ENCODE results near the gene CEP72.

CEP72 gene

GRCh38 chr5:640461-641330 lies 28.6 kb downstream of the CEP72 start:
- no peak for DNase-seq

GRCh38 chr5:641331-641765 lies 29.2 kb downstream of the CEP72 start:
- no peak for DNase-seq

GRCh38 chr5:642481-642880 lies 30.3 kb downstream of the CEP72 start:
- DNase-seq: no peak

GRCh38 chr5:643351-643801 lies 31.2 kb downstream of the CEP72 start:
- peak; percentile 94 for DNase-seq

GRCh38 chr5:643811-644271 lies 31.7 kb downstream of the CEP72 start:
- DNase-seq: peak; percentile 52

- DNase-seq: no peak
These were observed 32.4 kb downstream of the CEP72 start for GRCh38 chr5:644509-644908.

- no peak for DNase-seq
These were observed 32.8 kb downstream of the CEP72 start for GRCh38 chr5:644971-645370.

- no peak for DNase-seq
These were observed 33.3 kb downstream of the CEP72 start for GRCh38 chr5:645421-645820.

- no peak for DNase-seq
These were observed 34.5 kb downstream of the CEP72 start for GRCh38 chr5:646396-647201.

GRCh38 chr5:647311-647710 lies 35.2 kb downstream of the CEP72 start:
- DNase-seq: no peak

- no peak for DNase-seq
These were observed 35.6 kb downstream of the CEP72 start for GRCh38 chr5:647727-648126.

- no peak for DNase-seq
These were observed 39.3 kb downstream of the CEP72 start for GRCh38 chr5:651296-652022.

- DNase-seq: no peak
These were observed 39.9 kb downstream of the CEP72 start for GRCh38 chr5:652023-652515.

GRCh38 chr5:652773-653350 lies 40.7 kb downstream of the CEP72 start:
- DNase-seq: peak; percentile 75

GRCh38 chr5:654071-654778 lies 42.1 kb downstream of the CEP72 start:
- DNase-seq: no peak

GRCh38 chr5:655406-655805 lies 43.3 kb downstream of the CEP72 start:
- no peak for DNase-seq

- no peak for DNase-seq
These were observed 45.4 kb downstream of the CEP72 start for GRCh38 chr5:657570-657969.

- DNase-seq: no peak
These were observed 46.0 kb downstream of the CEP72 start for GRCh38 chr5:658103-658502.

- no peak for DNase-seq
These were observed 47.5 kb downstream of the CEP72 start for GRCh38 chr5:659496-660263.

- DNase-seq: no peak
These were observed 48.4 kb downstream of the CEP72 start for GRCh38 chr5:660491-661030.
